Panc1 (cell line): ENCODE data around the gene MBD5. TPM values are rescaled to one million over a fixed set of nuclear protein-coding genes. Genes with fewer than 3 reads are reported as not detected.

Experiments used
- ATAC-seq: fragments of 200-7000 bp; cut with Tn5 transposase; 2 replicates; pipeline ENCODE4 v1.9.1; 2020; ENCODE audit warnings: mild to moderate bottlenecking, moderate library complexity
- BruUV-seq: library from RNA; stranded (reverse); fragments of 400-500 nt; replicated peaks from 2 replicates; lab custom pipeline; 2021; lab: Mats Ljungman, UMichigan
- CTCF ChIA-PET: fragments of 300-600 bp; sonication (Branson Sonifier 250); formaldehyde crosslinking; loops from one replicate; lab custom pipeline; 2022; ENCODE audit warnings: antibody characterized with exemption; lab: Charles Lee
- POLR2A ChIA-PET: fragments of 300-600 bp; sonication (Branson Sonifier 250); formaldehyde crosslinking; loops from one replicate; lab custom pipeline; 2022; ENCODE audit warnings: antibody characterized with exemption; lab: Charles Lee
- DNase-seq: peaks from one replicate; pipeline ENCODE4 v3.0.0-alpha.2; 2010; ENCODE audit warnings: low read depth, low spot score
- H3K27ac ChIP-seq: 2 replicates; pipeline ENCODE4 v1.5.1; 2011; ENCODE audit warnings: mild to moderate bottlenecking, low read length, inconsistent platforms
- H3K27me3 ChIP-seq: fragments of 200-500 bp; sonication (Bioruptor generic); 2 replicates; pipeline ENCODE4 v1.6.0; 2014; ENCODE audit warnings: low read length, inconsistent platforms; ENCODE audit not compliant: control insufficient read depth, insufficient read depth
- H3K36me3 ChIP-seq: fragments of 200-500 bp; sonication (Bioruptor generic); 2 replicates; pipeline ENCODE4 v1.5.1; 2014; ENCODE audit warnings: inconsistent platforms, mild to moderate bottlenecking, low read length, moderate library complexity; ENCODE audit not compliant: control insufficient read depth, insufficient read depth
- H3K4me1 ChIP-seq: 2 replicates; pipeline ENCODE4 v1.5.1; 2011; ENCODE audit warnings: inconsistent platforms, mild to moderate bottlenecking, low read length, moderate library complexity; ENCODE audit not compliant: control insufficient read depth, insufficient read depth
- H3K4me3 ChIP-seq, 2 experiments: 2 replicates each; pipeline ENCODE4 v1.5.1; 2011 to 2012; ENCODE audit warnings: low read depth in 2 of 2, low read length in 2 of 2, mild to moderate bottlenecking in 2 of 2, inconsistent platforms in 1 of 2, moderate library complexity in 1 of 2
- H3K9me3 ChIP-seq: fragments of 200-500 bp; sonication (Bioruptor generic); 2 replicates; pipeline ENCODE4 v1.5.1; 2014; ENCODE audit warnings: low read depth, mild to moderate bottlenecking, inconsistent platforms, low read length, moderate library complexity; ENCODE audit not compliant: control insufficient read depth, insufficient read depth
- POLR2AphosphoS5 ChIP-seq: IDR thresholded peaks from 2 replicates; pipeline ENCODE4 v1.6.1; 2012; ENCODE audit warnings: mild to moderate bottlenecking, low read depth, low read length, moderate library complexity
- SIN3A ChIP-seq: IDR thresholded peaks from 2 replicates; pipeline ENCODE4 v1.6.1; 2012; ENCODE audit warnings: low read depth, mild to moderate bottlenecking, low read length, moderate library complexity, borderline replicate concordance; ENCODE audit not compliant: insufficient read depth
- TCF7L2 ChIP-seq: IDR thresholded peaks from 2 replicates; pipeline ENCODE4 v1.6.1; 2011; ENCODE audit warnings: mild to moderate bottlenecking, low read depth, low read length, inconsistent platforms
- in situ Hi-C: cut with HindIII; loops from 2 replicates; pipeline ENCODE4 v1.10.0; 2016; ENCODE audit warnings: low sequenced_read_pairs, low pct_unique_long_range_greater_than_20kb
- intact Hi-C: fragments of 100-400 bp; cut with micrococcal nuclease; formaldehyde crosslinking; loops from one replicate; pipeline ENCODE4 v1.10.0; 2022; ENCODE audit not compliant: unreplicated experiment
- total RNA-seq: library from RNA; stranded (reverse); gene quantifications from one replicate; pipeline ENCODE4 v1.2.1, GENCODE V29; 2021; ENCODE audit not compliant: unreplicated experiment
- TF ChIP-seq, protein P1 (sequence below), 2 experiments: IDR thresholded peaks; 2 replicates each; pipeline ENCODE4 v1.6.1; 2011 to 2012; ENCODE audit warnings: low read depth in 2 of 2, control low read depth in 1 of 2, low read length in 1 of 2, mild to moderate bottlenecking in 1 of 2, moderate library complexity in 1 of 2; ENCODE audit not compliant: insufficient read depth in 1 of 2
- TF ChIP-seq, protein P2 (sequence below): fragments of 450-650 bp; IDR thresholded peaks from 2 replicates; pipeline ENCODE4 v1.5.1; 2017; ENCODE audit warnings: mild to moderate bottlenecking

MBD5 gene
- total RNA-seq, 1 experiment from 2014 or later: 40.2 TPM

DNA sequence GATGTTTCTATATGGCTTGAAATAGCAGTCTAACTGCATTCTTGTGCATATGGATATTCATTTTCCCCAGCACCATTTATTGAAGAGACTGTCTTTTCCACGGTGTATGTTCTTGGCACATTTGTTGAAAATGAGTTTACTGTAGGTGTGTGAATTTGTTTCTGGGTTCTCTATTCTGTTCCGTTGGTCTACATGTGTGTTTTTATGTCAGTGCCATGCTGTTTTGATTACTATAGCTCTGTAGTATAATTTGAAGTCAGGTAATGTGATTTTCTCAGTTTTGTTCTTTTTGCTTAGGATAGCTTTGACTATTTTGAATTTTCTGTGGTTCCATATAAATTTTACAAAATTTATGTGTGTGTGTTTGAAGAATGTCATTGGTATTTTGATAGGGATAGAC, 201.0 kb downstream of the MBD5 start:
- ATAC-seq: no peak
- BruUV-seq: no TSS peak
- in situ Hi-C loops: no loop called here
- intact Hi-C loops: no loop called here
- DNase-seq: no peak
- Histone ChIP-seq H3K9me3 (no peaks in the 10 kb centered on the region), H3K36me3 (no peaks in the 10 kb centered on the region), H3K27ac (no peak overlapping the region), H3K4me3 (no peak overlapping the region), H3K27me3 (no peaks in the 10 kb centered on the region), H3K4me1 (no peaks in the 10 kb centered on the region)
- ChIA-PET POLR2A (no interaction called here), CTCF (no interaction called here)
- TF ChIP-seq, protein P1, sequence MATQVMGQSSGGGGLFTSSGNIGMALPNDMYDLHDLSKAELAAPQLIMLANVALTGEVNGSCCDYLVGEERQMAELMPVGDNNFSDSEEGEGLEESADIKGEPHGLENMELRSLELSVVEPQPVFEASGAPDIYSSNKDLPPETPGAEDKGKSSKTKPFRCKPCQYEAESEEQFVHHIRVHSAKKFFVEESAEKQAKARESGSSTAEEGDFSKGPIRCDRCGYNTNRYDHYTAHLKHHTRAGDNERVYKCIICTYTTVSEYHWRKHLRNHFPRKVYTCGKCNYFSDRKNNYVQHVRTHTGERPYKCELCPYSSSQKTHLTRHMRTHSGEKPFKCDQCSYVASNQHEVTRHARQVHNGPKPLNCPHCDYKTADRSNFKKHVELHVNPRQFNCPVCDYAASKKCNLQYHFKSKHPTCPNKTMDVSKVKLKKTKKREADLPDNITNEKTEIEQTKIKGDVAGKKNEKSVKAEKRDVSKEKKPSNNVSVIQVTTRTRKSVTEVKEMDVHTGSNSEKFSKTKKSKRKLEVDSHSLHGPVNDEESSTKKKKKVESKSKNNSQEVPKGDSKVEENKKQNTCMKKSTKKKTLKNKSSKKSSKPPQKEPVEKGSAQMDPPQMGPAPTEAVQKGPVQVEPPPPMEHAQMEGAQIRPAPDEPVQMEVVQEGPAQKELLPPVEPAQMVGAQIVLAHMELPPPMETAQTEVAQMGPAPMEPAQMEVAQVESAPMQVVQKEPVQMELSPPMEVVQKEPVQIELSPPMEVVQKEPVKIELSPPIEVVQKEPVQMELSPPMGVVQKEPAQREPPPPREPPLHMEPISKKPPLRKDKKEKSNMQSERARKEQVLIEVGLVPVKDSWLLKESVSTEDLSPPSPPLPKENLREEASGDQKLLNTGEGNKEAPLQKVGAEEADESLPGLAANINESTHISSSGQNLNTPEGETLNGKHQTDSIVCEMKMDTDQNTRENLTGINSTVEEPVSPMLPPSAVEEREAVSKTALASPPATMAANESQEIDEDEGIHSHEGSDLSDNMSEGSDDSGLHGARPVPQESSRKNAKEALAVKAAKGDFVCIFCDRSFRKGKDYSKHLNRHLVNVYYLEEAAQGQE (IDR thresholded peaks at IDR 0.05; ENCODE audit: insufficient read depth in 1 of 2, low read depth in 2 of 2, low read length in 1 of 2): no peak
- TF ChIP-seq, protein P2, sequence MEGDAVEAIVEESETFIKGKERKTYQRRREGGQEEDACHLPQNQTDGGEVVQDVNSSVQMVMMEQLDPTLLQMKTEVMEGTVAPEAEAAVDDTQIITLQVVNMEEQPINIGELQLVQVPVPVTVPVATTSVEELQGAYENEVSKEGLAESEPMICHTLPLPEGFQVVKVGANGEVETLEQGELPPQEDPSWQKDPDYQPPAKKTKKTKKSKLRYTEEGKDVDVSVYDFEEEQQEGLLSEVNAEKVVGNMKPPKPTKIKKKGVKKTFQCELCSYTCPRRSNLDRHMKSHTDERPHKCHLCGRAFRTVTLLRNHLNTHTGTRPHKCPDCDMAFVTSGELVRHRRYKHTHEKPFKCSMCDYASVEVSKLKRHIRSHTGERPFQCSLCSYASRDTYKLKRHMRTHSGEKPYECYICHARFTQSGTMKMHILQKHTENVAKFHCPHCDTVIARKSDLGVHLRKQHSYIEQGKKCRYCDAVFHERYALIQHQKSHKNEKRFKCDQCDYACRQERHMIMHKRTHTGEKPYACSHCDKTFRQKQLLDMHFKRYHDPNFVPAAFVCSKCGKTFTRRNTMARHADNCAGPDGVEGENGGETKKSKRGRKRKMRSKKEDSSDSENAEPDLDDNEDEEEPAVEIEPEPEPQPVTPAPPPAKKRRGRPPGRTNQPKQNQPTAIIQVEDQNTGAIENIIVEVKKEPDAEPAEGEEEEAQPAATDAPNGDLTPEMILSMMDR: no peak
- TF ChIP-seq POLR2AphosphoS5 (no peak), SIN3A (no peak), TCF7L2 (no peak)

DNA sequence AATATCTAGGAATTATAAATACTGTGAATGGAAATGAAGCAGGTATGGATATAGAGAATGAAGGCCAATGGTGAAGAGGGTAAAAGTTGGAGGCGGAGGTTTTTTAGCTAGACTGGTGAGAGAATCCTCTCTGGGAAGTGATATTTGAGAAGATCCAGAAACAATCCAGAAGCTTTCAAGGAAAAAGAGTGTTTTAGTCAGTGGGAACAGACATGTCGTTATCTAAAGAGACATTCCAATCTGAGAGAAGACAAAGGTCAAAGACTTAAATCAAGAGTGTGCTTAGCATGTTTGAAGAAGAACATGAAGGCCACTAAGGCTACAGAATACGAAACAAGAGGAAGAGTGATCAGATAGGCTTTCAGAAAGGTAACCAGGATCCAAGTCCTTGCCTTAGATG, 211.0 kb downstream of the MBD5 start:
- TF ChIP-seq SIN3A (no peak), POLR2AphosphoS5 (no peak), TCF7L2 (no peak)
- TF ChIP-seq, protein P1 (IDR thresholded peaks at IDR 0.05; ENCODE audit: insufficient read depth in 1 of 2, low read depth in 2 of 2, low read length in 1 of 2): no peak
- TF ChIP-seq, protein P2: no peak
- CTCF ChIA-PET: no interaction called here
- ATAC-seq (no peak), DNase-seq (no peak)
- Histone ChIP-seq H3K4me3 (no peak overlapping the region), H3K4me1 (no peaks in the 10 kb centered on the region), H3K36me3 (no peaks in the 10 kb centered on the region), H3K27ac (no peak overlapping the region), H3K27me3 (no peaks in the 10 kb centered on the region), H3K9me3 (peaks cover 2% of the 10 kb centered on the region; the same call in 1 of the 2 replicates)
- POLR2A ChIA-PET: no interaction called here
- in situ Hi-C loops (no loop called here), intact Hi-C loops (no loop called here)
- BruUV-seq: no TSS peak
